NCI-H774 (cell line): Measurements from ENCODE around the gene CELF1.
A peak's percentile ranks its signal among the peaks of the same experiment; 100 is the strongest.

Source experiments
- DNase-seq: peaks from one replicate; lab custom pipeline; 2025; lab: John Stamatoyannopoulos, UW

CELF1 gene

GRCh38 chr11:47485107-47485506, 67.8 kb downstream of the CELF1 start:
- DNase-seq: no peak

- no peak for DNase-seq
Observed at GRCh38 chr11:47483457-47483856, 69.5 kb downstream of the CELF1 start.

GRCh38 chr11:47480762-47481161, 72.2 kb downstream of the CELF1 start:
- DNase-seq: no peak

GRCh38 chr11:47478651-47479329, 74.1 kb downstream of the CELF1 start:
- no peak for DNase-seq

GRCh38 chr11:47477753-47478152, 75.2 kb downstream of the CELF1 start:
- DNase-seq: no peak

- DNase-seq: no peak
Observed at GRCh38 chr11:47477323-47477722, 75.6 kb downstream of the CELF1 start.

- no peak for DNase-seq
Observed at GRCh38 chr11:47470671-47471070, 82.3 kb downstream of the CELF1 start.

- no peak for DNase-seq
Observed at GRCh38 chr11:47469361-47470179, 83.4 kb downstream of the CELF1 start.

- DNase-seq: no peak
Observed at GRCh38 chr11:47468598-47469214, 84.2 kb downstream of the CELF1 start.

- DNase-seq: peak; percentile 78
Observed at GRCh38 chr11:47467357-47467756, 85.6 kb downstream of the CELF1 start.

- DNase-seq: peak; percentile 22
Observed at GRCh38 chr11:47466701-47467250, 86.2 kb downstream of the CELF1 start.

GRCh38 chr11:47466201-47466600, 86.7 kb downstream of the CELF1 start:
- no peak for DNase-seq

- DNase-seq: no peak
Observed at GRCh38 chr11:47464483-47464882, 88.4 kb downstream of the CELF1 start.

GRCh38 chr11:47461876-47462275, 91.1 kb downstream of the CELF1 start:
- no peak for DNase-seq

- DNase-seq: no peak
Observed at GRCh38 chr11:47460571-47461235, 92.2 kb downstream of the CELF1 start.

- DNase-seq: peak; percentile 76
Observed at GRCh38 chr11:47454258-47454671, 98.7 kb downstream of the CELF1 start.

GRCh38 chr11:47453365-47453764, 99.6 kb downstream of the CELF1 start:
- DNase-seq: no peak

GRCh38 chr11:47451990-47452389, 100.9 kb downstream of the CELF1 start:
- no peak for DNase-seq

- DNase-seq: no peak
Observed at GRCh38 chr11:47451436-47451835, 101.5 kb downstream of the CELF1 start.

GRCh38 chr11:47449541-47449940, 103.4 kb downstream of the CELF1 start:
- no peak for DNase-seq

- DNase-seq: no peak
Observed at GRCh38 chr11:47448566-47449427, 104.1 kb downstream of the CELF1 start, which contains the start of gene RAPSN. TSS of gene RAPSN (minus strand) at chr11:47449136. CDS start at chr11:47448964, 172 bp downstream.
